HG02763 (cell line): ENCODE measurements around the gene TP63.

Experiments
- ATAC-seq: cut with Tn5 transposase; IDR thresholded peaks from one replicate; pipeline ENCODE4 v1.9.1; 2021; ENCODE audit warnings: mild to moderate bottlenecking, moderate library complexity; ENCODE audit not compliant: unreplicated experiment

Gene TP63

GRCh38 chr3:189772584-189772983, 141.4 kb downstream of the TP63 start:
- ATAC-seq: no peak

- ATAC-seq: no peak
Measured at GRCh38 chr3:189773056-189773455, 141.9 kb downstream of the TP63 start.

- ATAC-seq: no peak
Measured at GRCh38 chr3:189776149-189776824, 145.1 kb downstream of the TP63 start.

- no peak for ATAC-seq
Measured at GRCh38 chr3:189778340-189778950, 147.3 kb downstream of the TP63 start.

GRCh38 chr3:189779166-189779565, 148.0 kb downstream of the TP63 start:
- ATAC-seq: no peak

GRCh38 chr3:189780546-189781270, 149.5 kb downstream of the TP63 start:
- ATAC-seq: no peak

- no peak for ATAC-seq
Measured at GRCh38 chr3:189781415-189781814, 150.2 kb downstream of the TP63 start.

- ATAC-seq: no peak
Measured at GRCh38 chr3:189786479-189787064, 155.4 kb downstream of the TP63 start.

GRCh38 chr3:189787191-189787590, 156.0 kb downstream of the TP63 start:
- no peak for ATAC-seq

- ATAC-seq: no peak
Measured at GRCh38 chr3:189787632-189788031, 156.4 kb downstream of the TP63 start.

- no peak for ATAC-seq
Measured at GRCh38 chr3:189789432-189789831, 158.2 kb downstream of the TP63 start.

- ATAC-seq: no peak
Measured at GRCh38 chr3:189790658-189791057, 159.5 kb downstream of the TP63 start.

- ATAC-seq: no peak
Measured at GRCh38 chr3:189792046-189792929, 161.1 kb downstream of the TP63 start.

- no peak for ATAC-seq
Measured at GRCh38 chr3:189794518-189794917, 163.3 kb downstream of the TP63 start.

- ATAC-seq: no peak
Measured at GRCh38 chr3:189797103-189797750, 166.0 kb downstream of the TP63 start.

GRCh38 chr3:189799366-189799765, 168.2 kb downstream of the TP63 start:
- ATAC-seq: no peak

GRCh38 chr3:189800436-189800835, 169.2 kb downstream of the TP63 start:
- no peak for ATAC-seq

- ATAC-seq: no peak
Measured at GRCh38 chr3:189803254-189803653, 172.1 kb downstream of the TP63 start.

- no peak for ATAC-seq
Measured at GRCh38 chr3:189805375-189806067, 174.3 kb downstream of the TP63 start.
